HUES48 (cell line): ENCODE measurements around the gene MBP.

Experiments
- H3K27ac ChIP-seq: one replicate; pipeline ENCODE4 v1.7.0; 2013; ENCODE audit warnings: low read depth, low read length, inconsistent platforms
- H3K27me3 ChIP-seq: 2 replicates; pipeline ENCODE4 v1.6.1; 2013; ENCODE audit warnings: mild to moderate bottlenecking, low read length; ENCODE audit not compliant: control insufficient read depth, insufficient read depth
- H3K36me3 ChIP-seq: 2 replicates; pipeline ENCODE4 v1.6.1; 2013; ENCODE audit warnings: low read length; ENCODE audit not compliant: control insufficient read depth, insufficient read depth
- H3K4me1 ChIP-seq: 2 replicates; pipeline ENCODE4 v1.6.1; 2013; ENCODE audit warnings: mild to moderate bottlenecking, low read length; ENCODE audit not compliant: control insufficient read depth, insufficient read depth
- H3K4me3 ChIP-seq: 2 replicates; pipeline ENCODE4 v1.5.1; 2013; ENCODE audit warnings: mild to moderate bottlenecking, low read depth, low read length
- H3K9ac ChIP-seq: 2 replicates; pipeline ENCODE4 v1.6.1; 2013; ENCODE audit warnings: mild to moderate bottlenecking, low read depth, low read length, moderate library complexity
- H3K9me3 ChIP-seq: 2 replicates; pipeline ENCODE4 v1.6.1; 2013; ENCODE audit warnings: low read length; ENCODE audit not compliant: control insufficient read depth, insufficient read depth

Gene MBP

GRCh38 chr18:77105028-77105427 is 27.6 kb downstream of the MBP start:
- H3K9ac ChIP-seq: no peak overlapping the region
- H3K36me3 ChIP-seq: no peaks in the 10 kb centered on the region; the same call in 1 of the 2 replicates
- no peaks in the 10 kb centered on the region for H3K9me3 ChIP-seq

GRCh38 chr18:77103991-77104531 is 28.5 kb downstream of the MBP start:
- H3K27ac ChIP-seq: no peak overlapping the region
- H3K9me3 ChIP-seq: no peaks in the 10 kb centered on the region
- peaks cover 16% of the 10 kb centered on the region for H3K4me1 ChIP-seq
- H3K4me3 ChIP-seq: no peak overlapping the region
- no peak overlapping the region for H3K9ac ChIP-seq
- no peaks in the 10 kb centered on the region; the same call in 1 of the 2 replicates for H3K36me3 ChIP-seq
- H3K27me3 ChIP-seq: no peaks in the 10 kb centered on the region

More at GRCh38 chr18:77105028-77105427, 27.6 kb downstream of the MBP start:
- Histone ChIP-seq H3K4me1 (peaks cover 16% of the 10 kb centered on the region), H3K4me3 (no peak overlapping the region), H3K27ac (no peak overlapping the region), H3K27me3 (no peaks in the 10 kb centered on the region)

GRCh38 chr18:77103187-77103850 is 29.3 kb downstream of the MBP start:
- peaks cover 19% of the 10 kb centered on the region for H3K4me1 ChIP-seq
- H3K27ac ChIP-seq: no peak overlapping the region
- H3K9me3 ChIP-seq: no peaks in the 10 kb centered on the region
- H3K27me3 ChIP-seq: no peaks in the 10 kb centered on the region
- no peaks in the 10 kb centered on the region; the same call in 1 of the 2 replicates for H3K36me3 ChIP-seq
- no peak overlapping the region for H3K4me3 ChIP-seq
- no peak overlapping the region for H3K9ac ChIP-seq

- Histone ChIP-seq H3K36me3 (no peaks in the 10 kb centered on the region; the same call in 1 of the 2 replicates), H3K4me3 (no peak overlapping the region), H3K27ac (peak overlapping the region; percentile 88), H3K9ac (no peak overlapping the region), H3K4me1 (peaks cover 28% of the 10 kb centered on the region), H3K27me3 (no peaks in the 10 kb centered on the region), H3K9me3 (no peaks in the 10 kb centered on the region)
These were observed 30.1 kb downstream of the MBP start for GRCh38 chr18:77102259-77103040.

- no peaks in the 10 kb centered on the region for H3K9me3 ChIP-seq
- no peak overlapping the region for H3K4me3 ChIP-seq
- no peak overlapping the region for H3K9ac ChIP-seq
- H3K27me3 ChIP-seq: no peaks in the 10 kb centered on the region
- no peaks in the 10 kb centered on the region; the same call in 1 of the 2 replicates for H3K36me3 ChIP-seq
- peak overlapping the region; percentile 88 for H3K27ac ChIP-seq
- peaks cover 35% of the 10 kb centered on the region for H3K4me1 ChIP-seq
These were observed 30.9 kb downstream of the MBP start for GRCh38 chr18:77101410-77102258.

GRCh38 chr18:77100751-77101355 is 31.7 kb downstream of the MBP start:
- H3K9me3 ChIP-seq: no peaks in the 10 kb centered on the region
- H3K27ac ChIP-seq: peak overlapping the region; percentile 88
- peaks cover 43% of the 10 kb centered on the region for H3K4me1 ChIP-seq
- no peaks in the 10 kb centered on the region; the same call in 1 of the 2 replicates for H3K36me3 ChIP-seq
- no peak overlapping the region for H3K4me3 ChIP-seq
- no peak overlapping the region for H3K9ac ChIP-seq
- H3K27me3 ChIP-seq: no peaks in the 10 kb centered on the region

GRCh38 chr18:77099485-77100370 is 32.9 kb downstream of the MBP start:
- H3K9me3 ChIP-seq: no peaks in the 10 kb centered on the region
- no peaks in the 10 kb centered on the region for H3K27me3 ChIP-seq
- peaks cover 45% of the 10 kb centered on the region for H3K4me1 ChIP-seq
- no peak overlapping the region for H3K4me3 ChIP-seq
- H3K9ac ChIP-seq: no peak overlapping the region
- no peak overlapping the region for H3K27ac ChIP-seq
- H3K36me3 ChIP-seq: no peaks in the 10 kb centered on the region; the same call in 1 of the 2 replicates

GRCh38 chr18:77098538-77099174 is 33.9 kb downstream of the MBP start:
- H3K9ac ChIP-seq: no peak overlapping the region
- no peak overlapping the region for H3K27ac ChIP-seq
- peaks cover 45% of the 10 kb centered on the region for H3K4me1 ChIP-seq

GRCh38 chr18:77098029-77098428 is 34.6 kb downstream of the MBP start:
- Histone ChIP-seq H3K9ac (no peak overlapping the region), H3K4me1 (peaks cover 45% of the 10 kb centered on the region), H3K27me3 (no peaks in the 10 kb centered on the region), H3K9me3 (no peaks in the 10 kb centered on the region), H3K27ac (no peak overlapping the region), H3K36me3 (no peaks in the 10 kb centered on the region; the same call in 1 of the 2 replicates), H3K4me3 (no peak overlapping the region)

More at GRCh38 chr18:77098538-77099174, 33.9 kb downstream of the MBP start:
- no peaks in the 10 kb centered on the region for H3K27me3 ChIP-seq
- H3K4me3 ChIP-seq: no peak overlapping the region
- H3K36me3 ChIP-seq: no peaks in the 10 kb centered on the region; the same call in 1 of the 2 replicates
- no peaks in the 10 kb centered on the region for H3K9me3 ChIP-seq
